GM23248 (cell line): ENCODE measurements around the gene SLC31A2.

Experiments
- EZH2 ChIP-seq: fragments of 200-600 bp; sonication (generic); IDR thresholded peaks from 2 replicates; pipeline ENCODE4 v1.6.1; 2018; ENCODE audit warnings: antibody characterized with exemption, mild to moderate bottlenecking; ENCODE audit not compliant: insufficient read depth, poor library complexity, severe bottlenecking
- EZH2phosphoT487 ChIP-seq: fragments of 200-600 bp; sonication (generic); IDR thresholded peaks from 2 replicates; pipeline ENCODE4 v1.6.1; 2018; ENCODE audit warnings: antibody characterized with exemption, moderate library complexity, mild to moderate bottlenecking, low read depth; ENCODE audit not compliant: insufficient read depth

- no peak for TF ChIP-seq EZH2phosphoT487
- TF ChIP-seq EZH2, result no peak
Observed at GRCh38 chr9:113168809-113169208, 18.0 kb downstream of the SLC31A2 start.
